Uterus (tissue), 2 donors: Measurements from ENCODE around the gene UNC13B.

Experiments used
- POLR2A ChIP-seq, 2 donors: fragments of 450-650 bp; IDR thresholded peaks; one replicate each; pipeline ENCODE4 v1.6.1; 2016; ENCODE audit warnings: antibody characterized with exemption in 2 of 2, mild to moderate bottlenecking in 1 of 2, moderate library complexity in 1 of 2
- TF ChIP-seq, protein P1 (sequence below), 4 experiments: fragments of 200-600 bp in 2 of 4; fragments of 450-650 bp in 2 of 4; sonication (generic) in 2 of 4; IDR thresholded peaks; one replicate each; pipeline ENCODE4 v1.5.1; 2016 to 2019; ENCODE audit warnings: antibody characterized with exemption in 4 of 4, mild to moderate bottlenecking in 2 of 4, moderate library complexity in 1 of 4

GRCh38 chr9:35453786-35454185 is 292.0 kb downstream of the UNC13B start:
- TF ChIP-seq, protein P1, sequence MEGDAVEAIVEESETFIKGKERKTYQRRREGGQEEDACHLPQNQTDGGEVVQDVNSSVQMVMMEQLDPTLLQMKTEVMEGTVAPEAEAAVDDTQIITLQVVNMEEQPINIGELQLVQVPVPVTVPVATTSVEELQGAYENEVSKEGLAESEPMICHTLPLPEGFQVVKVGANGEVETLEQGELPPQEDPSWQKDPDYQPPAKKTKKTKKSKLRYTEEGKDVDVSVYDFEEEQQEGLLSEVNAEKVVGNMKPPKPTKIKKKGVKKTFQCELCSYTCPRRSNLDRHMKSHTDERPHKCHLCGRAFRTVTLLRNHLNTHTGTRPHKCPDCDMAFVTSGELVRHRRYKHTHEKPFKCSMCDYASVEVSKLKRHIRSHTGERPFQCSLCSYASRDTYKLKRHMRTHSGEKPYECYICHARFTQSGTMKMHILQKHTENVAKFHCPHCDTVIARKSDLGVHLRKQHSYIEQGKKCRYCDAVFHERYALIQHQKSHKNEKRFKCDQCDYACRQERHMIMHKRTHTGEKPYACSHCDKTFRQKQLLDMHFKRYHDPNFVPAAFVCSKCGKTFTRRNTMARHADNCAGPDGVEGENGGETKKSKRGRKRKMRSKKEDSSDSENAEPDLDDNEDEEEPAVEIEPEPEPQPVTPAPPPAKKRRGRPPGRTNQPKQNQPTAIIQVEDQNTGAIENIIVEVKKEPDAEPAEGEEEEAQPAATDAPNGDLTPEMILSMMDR (IDR thresholded peaks at IDR 0.05) = no peak
- TF ChIP-seq POLR2A (IDR thresholded peaks at IDR 0.05) = no peak
